HG02884 (cell line): ENCODE data around the gene RNLS.

Experiments used
- ATAC-seq: cut with Tn5 transposase; IDR thresholded peaks from one replicate; pipeline ENCODE4 v1.9.1; 2021; ENCODE audit warnings: mild to moderate bottlenecking, moderate library complexity; ENCODE audit not compliant: unreplicated experiment

The RNLS gene

DNA sequence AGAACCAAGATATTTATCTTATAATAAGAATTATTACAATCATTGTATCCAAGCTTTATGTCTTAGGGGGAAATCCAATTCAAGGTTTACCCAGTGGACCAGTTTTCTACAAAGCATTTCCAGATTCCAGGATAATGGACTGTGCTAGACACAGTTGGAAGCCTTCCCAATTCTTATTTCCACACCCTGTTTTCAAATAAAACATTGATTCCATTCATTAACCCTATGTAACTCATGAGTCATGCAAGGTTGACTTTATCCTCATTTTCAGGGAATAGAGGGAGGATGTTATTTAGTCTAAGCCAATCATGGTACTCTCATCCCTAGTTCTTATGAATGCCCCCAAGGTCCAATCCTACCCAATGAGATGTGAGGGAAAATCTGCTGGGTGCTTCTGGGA is 145.7 kb downstream of the RNLS start:
- no peak for ATAC-seq

GRCh38 chr10:88433565-88434186 is 149.4 kb downstream of the RNLS start:
- no peak for ATAC-seq

- no peak for ATAC-seq
These were observed 152.0 kb downstream of the RNLS start for GRCh38 chr10:88431103-88431502.

DNA sequence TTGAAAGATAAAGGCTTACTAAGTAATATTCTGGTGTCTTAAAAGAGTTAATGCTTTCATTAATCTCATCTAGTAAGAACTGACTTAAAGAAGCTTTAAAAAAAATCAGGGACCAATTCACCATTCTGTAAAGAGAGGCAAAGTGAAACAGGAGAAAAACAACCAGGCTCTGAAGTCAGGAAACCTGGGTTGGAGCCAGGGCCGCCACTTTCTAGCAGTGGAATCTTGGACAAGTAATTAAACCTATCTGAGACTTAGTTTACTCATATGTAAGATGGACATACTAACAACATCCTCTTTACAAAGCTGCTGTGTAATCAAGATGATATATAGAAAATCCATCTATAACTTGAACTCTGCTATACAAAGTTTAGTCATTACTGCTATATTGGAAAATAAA is 154.1 kb downstream of the RNLS start:
- no peak for ATAC-seq

DNA sequence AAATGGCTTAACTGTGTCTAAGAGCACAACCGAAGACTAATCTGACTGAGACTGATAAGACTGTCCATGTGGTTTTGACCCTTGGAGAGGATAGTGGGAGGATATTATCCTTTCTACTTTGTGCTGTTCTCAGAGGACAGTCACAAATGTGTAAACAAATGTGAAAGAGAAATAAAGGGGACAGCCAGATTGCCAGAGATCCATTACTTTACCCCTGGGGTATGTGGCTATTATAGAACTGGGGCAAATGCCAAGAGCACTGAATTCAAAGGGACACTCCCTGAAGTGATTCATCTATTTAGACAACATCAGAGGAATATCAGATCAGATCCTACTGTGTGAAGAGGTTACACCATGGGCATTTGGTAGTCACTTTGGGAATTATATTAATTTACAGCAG is 154.7 kb downstream of the RNLS start:
- no peak for ATAC-seq

- no peak for ATAC-seq
These were observed 156.1 kb downstream of the RNLS start for GRCh38 chr10:88427024-88427423.

- no peak for ATAC-seq
These were observed 158.2 kb downstream of the RNLS start for GRCh38 chr10:88424881-88425280.

GRCh38 chr10:88423732-88424131 is 159.4 kb downstream of the RNLS start:
- no peak for ATAC-seq

DNA sequence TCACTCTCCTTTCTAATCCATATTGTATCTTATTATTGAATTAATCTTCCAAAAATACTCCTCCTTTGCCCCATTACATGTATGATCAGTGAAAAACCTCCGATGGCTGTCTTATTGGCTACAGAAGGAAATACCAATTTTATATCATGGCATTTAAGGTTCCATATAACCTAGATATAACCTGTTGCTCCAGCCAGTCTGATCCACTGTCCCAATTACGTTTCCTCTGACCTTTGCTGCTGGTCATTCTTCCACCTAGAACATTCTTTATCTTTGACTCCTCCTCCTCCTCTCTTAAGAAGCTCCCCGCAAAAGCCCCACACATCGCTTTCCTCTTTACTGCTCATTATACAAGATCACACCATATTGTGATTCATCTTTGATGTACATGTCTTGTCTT is 161.5 kb downstream of the RNLS start:
- no peak for ATAC-seq

DNA sequence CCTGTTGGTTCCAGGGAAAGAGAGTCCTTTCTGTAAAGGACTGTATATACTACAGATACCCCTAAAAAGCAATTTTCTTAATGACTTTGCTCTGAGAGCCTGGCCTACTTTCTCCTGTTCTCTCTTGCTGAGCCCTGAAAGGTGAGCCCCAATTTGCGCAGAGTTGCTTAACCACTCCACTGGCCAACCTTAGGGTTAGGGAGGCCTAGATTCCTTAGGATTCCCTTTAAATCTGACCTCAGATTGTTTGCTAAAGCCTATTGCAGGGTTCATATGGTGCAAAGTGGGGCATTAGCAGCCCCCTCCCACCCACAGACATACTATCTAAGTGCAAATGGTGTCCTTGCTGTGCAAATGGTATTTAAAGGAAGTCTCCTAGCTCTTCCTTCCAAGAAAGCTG is 164.2 kb downstream of the RNLS start:
- ATAC-seq = no peak

DNA sequence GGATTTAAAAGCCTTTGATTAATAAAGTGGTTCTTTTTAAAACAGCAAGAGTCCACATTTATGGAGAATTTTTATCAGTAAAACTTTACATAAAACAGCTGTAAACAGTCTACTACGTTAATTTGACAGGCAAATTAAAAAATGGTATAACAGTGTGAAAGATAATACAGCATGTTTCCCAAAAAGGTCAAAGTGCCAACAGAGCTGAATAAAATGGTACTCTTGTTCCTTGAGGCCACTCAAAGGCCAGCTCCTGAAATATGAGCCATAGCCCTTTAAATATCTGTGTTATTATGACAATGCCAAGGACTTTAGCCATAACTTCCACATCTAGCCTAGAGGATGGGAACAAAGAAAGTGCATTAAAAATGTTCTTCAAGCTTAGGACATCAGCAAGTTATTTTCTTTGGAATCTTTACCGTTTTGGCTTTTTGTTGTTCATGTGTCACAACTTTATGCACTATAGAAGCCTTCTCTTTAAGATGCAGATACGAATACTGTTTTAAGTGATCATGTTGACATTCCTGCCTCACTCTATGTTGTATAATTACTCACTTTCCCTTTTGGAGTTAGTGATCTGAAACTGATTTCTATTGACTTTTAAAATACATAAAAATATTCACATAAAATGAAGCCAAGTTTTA is 165.6 kb downstream of the RNLS start:
- no peak for ATAC-seq

GRCh38 chr10:88416801-88417200 is 166.3 kb downstream of the RNLS start:
- no peak for ATAC-seq

DNA sequence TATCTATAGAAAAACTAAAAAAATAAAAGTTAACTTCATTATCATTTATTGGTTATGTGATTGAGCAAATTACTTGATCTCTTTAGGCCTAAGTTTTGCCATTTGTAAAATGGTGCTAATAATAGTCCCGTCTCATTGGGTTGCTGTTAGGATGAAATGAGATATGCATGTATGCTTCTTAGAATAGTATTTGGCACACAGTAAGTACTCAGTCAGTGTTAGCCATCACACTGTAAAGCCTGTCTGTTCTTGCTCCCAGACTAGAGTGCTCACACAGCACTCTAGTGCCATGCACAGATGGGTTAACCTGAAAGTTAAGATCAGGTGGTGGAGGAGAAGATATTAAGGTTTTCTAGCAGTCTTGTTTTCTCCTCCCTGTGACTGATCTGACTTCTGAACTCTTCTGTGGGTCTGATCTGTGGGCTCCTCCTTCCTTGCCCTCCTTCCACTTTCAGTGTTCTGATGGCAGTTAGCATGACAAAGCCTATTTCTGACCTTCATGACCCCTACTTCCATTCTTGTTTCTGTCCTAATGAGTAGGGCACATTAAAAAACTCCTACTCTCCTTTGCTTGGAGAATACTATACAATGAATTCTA is 167.5 kb downstream of the RNLS start:
- ATAC-seq = no peak

DNA sequence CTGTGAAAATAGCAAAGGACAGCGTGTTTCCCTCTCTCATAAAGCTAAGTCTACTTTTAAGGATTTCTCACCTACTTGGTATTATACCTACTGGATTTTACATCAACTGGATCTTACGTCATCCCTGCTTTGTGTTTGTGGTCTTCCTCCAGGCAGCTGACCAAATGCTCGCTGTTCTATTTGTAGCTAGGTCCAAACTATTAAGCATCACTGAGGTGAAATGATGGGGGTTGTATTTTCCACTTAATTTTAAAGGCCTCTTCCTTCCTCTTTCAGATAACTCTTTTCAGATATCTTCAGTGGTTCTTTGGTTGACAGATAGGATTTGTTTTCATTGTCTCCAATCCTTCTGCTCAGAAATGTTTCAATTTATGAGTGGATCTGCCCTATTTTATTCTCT is 169.7 kb downstream of the RNLS start:
- ATAC-seq = no peak

DNA sequence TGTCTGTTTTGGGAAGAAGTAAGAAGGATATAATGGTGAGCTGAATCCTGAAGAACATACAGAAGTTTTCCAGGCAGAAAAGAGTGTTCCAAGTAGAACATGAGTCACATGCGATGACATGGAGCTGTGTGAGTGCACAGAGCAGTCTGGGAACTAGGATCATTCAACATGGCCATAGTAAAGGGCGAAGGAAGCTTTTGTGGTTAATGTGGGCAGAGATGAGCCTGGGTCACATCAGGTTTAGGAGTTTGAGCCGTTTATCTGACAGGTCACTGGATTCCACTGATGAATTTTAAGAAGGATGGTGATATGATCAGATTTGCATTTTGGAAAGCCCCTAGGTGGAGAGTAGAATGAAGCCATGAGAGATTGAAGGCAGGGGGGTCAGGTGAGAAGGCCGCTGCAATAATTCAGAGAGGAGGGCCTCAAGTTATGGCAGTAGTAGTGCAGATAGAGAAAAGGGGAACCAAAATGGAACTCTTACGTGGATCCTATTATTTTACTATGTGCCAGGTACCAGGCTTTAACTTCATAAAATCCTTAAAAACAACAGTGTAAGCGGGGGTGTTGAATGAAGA is 171.3 kb downstream of the RNLS start:
- ATAC-seq = no peak

DNA sequence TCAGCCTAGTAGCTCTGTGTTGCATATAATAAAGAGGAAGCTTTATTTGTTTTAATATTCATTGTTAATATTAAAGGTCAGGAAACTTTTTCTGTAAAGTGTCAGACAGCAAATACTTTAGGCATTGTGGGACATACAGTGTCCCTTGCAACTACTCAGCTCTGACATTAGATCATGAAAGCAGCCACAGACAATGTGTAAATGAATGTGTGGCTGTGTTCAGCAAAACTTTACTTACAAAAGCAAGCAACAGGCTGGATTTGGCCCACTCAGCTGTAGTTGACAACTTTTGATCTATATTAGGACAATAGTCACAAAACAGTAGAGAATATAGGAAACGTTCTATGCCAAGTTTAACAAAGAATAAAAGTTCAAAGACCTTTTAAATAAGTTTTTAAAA is 173.3 kb downstream of the RNLS start:
- ATAC-seq = no peak

DNA sequence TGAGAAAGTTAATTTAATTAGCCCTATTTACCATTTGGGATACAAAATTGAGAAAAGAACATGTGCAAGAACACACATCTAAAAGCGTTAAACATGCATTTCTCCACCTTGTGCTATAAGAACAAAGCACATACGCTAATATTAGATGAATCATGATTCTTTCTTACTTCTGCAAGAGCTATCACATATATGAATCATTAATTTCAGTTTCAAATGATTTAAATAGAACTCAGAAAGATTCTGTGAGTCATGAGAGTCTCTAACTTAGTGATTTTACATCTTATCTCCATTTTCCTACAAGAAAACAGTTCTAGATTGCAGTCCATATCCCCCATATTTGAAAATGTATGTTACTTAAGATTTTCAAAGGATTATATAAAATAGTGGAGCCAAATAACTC is 173.9 kb downstream of the RNLS start:
- ATAC-seq = no peak

GRCh38 chr10:88408096-88408495 is 175.0 kb downstream of the RNLS start:
- no peak for ATAC-seq

GRCh38 chr10:88404133-88404532 is 179.0 kb downstream of the RNLS start:
- no peak for ATAC-seq

DNA sequence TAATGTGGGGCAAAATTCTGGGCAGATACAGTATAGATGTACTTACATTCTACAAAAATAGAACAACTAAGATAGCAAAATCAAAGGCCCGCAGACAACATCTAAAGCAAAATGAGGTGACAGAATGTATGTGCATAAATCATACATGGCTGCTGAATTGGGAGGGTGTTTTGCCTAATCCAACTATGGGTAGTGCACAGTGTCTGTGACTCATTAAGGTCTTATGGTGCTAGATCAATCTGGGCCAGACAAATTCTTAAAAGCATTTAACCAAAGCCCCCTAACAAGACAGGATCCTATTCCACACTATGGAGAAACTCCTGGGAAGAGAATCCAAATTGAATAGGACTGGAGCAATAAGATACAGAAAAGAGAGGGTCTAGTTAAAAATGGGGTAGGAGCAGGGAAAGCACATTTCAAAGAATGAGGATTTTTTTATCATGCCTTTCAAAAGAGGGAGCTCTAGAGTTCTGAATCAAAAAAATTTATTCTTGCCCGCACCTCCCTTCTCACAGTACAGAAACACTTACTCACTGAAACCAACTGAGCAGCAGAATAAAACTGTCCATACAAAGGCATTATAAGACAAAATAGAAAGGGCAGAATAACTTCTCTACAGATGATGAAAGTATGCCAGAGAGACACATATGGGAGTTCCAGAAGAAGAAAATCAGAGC is 181.3 kb downstream of the RNLS start:
- ATAC-seq = no peak

GRCh38 chr10:88399240-88399639 is 183.9 kb downstream of the RNLS start:
- ATAC-seq = no peak

DNA sequence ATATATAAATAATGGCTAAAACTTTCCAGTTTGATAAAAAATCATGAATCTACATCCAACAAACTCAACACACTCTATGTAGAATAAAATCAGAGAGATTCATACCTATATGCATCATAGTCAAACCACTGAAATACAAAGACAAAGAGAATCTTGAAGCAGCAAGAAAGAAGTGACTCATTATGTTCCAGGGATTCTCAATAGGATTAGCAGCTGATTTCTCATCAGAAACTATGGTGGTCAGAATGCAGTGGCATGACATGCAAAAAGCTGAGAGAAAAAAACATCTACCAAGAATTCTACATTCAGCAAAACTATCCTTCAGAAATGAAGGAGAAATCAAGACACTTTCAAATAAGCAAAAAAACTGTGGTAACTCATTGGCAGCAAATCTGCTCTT is 187.4 kb downstream of the RNLS start:
- ATAC-seq = no peak
